Astrocyte of the spinal cord (primary cell): ENCODE data around the gene TMEM47.

Experiments
- DNase-seq: peaks from one replicate; pipeline ENCODE4 v3.0.0; 2011; ENCODE audit warnings: low read depth, low spot score
- H3K4me3 ChIP-seq: 2 replicates; pipeline ENCODE4 v1.5.1; 2011; ENCODE audit warnings: low read depth, mild to moderate bottlenecking, low read length, moderate library complexity
- in situ Hi-C: cut with HindIII; loops from 2 replicates; pipeline ENCODE4 v1.10.0; 2017; ENCODE audit warnings: low sequenced_read_pairs
- TF ChIP-seq, protein P1 (sequence below): IDR thresholded peaks from 2 replicates; pipeline ENCODE4 v1.5.1; 2012; ENCODE audit warnings: low read depth, mild to moderate bottlenecking, low read length, inconsistent platforms

The TMEM47 gene

DNA sequence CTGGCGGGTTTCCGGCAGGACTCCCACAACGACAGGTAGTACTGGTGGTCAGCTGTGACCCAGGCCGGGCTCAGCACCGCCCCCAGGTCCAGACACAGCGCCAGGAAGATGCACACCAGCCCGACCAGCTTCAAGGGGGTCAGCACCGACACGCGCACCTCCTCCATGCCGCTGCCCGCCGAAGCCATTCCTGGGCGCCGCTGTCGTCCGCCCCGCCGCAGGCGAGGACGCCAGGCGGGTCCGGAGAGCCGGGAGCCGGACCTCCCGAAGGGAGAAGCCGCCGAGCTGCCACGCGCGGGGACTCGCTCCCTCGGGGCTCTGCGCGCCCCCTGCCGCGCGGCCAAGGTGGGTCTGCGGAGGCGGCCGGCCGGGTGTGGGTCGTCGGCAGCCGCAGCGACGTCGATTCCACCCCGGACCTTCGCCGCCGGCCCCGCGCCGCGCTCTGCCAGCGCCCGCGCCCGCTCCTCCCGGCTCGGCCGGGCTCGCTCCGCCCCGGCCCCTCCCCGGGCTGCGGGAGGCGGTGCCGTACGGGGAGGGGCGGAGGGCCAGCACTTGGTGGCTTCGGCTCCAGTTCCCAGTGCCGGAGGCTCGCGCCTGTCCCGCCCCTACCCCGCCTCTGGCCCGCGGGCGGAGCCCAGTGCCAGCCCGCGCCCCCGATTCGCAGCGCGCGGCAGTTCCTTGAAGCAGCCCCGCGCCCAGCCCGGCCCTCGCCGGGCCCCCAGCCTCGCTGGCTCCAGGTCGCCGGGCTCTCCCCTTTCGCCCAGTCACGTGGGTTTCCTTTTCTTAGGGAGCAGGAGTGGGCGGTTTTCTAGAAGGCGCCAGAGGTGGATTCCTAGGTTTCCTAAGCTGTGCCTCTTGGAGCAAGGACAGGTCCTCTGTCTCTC lies at the start of gene TMEM47:
Gene TMEM47, minus strand, starts transcription at position 444 of the 884 bp plus-strand sequence. Its CDS starts 256 bp downstream, at position 188.
- peak within 1 kb of the TSS; percentile 70 for H3K4me3 ChIP-seq
- TF ChIP-seq, protein P1, sequence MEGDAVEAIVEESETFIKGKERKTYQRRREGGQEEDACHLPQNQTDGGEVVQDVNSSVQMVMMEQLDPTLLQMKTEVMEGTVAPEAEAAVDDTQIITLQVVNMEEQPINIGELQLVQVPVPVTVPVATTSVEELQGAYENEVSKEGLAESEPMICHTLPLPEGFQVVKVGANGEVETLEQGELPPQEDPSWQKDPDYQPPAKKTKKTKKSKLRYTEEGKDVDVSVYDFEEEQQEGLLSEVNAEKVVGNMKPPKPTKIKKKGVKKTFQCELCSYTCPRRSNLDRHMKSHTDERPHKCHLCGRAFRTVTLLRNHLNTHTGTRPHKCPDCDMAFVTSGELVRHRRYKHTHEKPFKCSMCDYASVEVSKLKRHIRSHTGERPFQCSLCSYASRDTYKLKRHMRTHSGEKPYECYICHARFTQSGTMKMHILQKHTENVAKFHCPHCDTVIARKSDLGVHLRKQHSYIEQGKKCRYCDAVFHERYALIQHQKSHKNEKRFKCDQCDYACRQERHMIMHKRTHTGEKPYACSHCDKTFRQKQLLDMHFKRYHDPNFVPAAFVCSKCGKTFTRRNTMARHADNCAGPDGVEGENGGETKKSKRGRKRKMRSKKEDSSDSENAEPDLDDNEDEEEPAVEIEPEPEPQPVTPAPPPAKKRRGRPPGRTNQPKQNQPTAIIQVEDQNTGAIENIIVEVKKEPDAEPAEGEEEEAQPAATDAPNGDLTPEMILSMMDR, result no peak
- DNase-seq, result peak; percentile 71
- in situ Hi-C loops, result no loop called here

DNA sequence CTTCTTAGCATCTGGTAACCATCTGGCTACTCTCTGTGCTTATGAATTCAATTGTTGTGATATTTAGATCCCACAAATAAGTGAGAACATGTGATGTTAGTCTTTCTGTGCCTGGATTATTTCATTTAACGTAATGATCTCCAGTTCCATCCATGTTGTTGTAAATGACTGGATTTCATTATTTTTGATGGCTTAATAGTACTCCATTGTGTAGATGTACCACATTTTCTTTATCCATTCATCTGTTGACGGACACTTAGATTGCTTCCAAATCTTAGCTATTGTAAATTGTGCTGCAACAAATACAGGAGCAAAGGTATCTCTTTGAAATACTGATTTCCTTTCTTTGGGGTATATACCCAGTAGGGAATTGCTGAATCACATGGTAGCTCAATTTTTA lies 30.0 kb upstream of the TMEM47 start:
- no peak for DNase-seq
- TF ChIP-seq, protein P1, result no peak
- no peak overlapping the region for H3K4me3 ChIP-seq
- in situ Hi-C loops, result no loop called here

DNA sequence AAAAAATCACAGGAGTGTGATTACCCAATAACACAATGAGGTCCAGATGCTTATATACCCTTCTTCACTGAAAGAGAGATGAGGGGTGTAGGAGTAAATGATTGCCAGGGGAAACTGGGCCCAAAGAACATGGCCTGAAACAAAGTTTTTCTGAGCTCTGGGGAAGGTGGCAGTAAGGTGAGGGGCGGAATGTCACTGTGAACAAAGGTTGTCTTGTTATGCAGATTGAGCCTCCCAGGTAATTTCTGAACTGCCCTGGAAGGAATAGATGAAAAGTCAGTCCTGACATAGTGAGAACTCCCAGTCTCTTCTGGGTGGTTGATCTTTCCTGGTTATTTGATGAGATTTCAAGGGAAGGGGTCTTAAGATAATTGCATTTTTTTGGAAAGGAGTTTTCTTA lies 2.5 kb upstream of the TMEM47 start:
- in situ Hi-C loops, result no loop called here
- H3K4me3 ChIP-seq, result no peak overlapping the region
- TF ChIP-seq, protein P1, result no peak
- no peak for DNase-seq

DNA sequence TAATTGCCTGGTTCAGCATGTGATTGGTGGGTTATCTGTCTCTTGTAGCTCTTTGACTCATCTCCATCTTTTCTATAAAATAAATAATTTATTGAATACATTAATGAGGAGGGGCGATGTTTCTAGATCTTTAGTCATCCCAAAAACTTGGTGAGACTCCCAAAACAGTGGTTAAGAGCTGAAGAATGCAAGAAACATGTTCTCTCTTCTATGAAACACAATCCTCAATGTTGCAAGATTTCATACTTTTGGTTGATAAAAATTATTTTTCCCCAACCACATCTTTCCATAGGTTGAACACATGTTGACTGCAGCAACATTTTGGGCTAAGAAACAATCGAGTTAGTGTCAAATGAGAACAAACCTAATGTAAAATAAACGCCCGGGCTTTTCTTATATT lies 1.2 kb upstream of the TMEM47 start:
- H3K4me3 ChIP-seq, result no peak overlapping the region
- TF ChIP-seq, protein P1, result no peak
- DNase-seq, result no peak
- in situ Hi-C loops, result no loop called here

DNA sequence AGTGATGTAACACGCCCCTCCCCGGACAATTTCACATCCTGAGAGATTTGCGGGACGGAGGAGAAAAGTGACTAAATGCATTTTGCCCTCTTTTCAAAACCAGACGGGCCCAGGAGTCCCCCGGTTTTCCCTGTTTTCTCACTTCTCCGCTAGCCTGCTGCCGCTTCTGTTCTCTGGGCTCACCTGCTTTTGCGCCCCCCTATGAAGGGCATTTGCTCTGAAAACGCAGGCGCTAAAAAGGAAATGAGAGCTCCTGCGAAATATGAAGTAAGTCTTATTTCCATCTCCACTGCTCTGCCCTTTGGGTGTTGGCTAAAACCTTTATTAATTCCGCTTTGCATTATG lies 613 bp upstream of the TMEM47 start:
- no peak for DNase-seq
- TF ChIP-seq, protein P1, result no peak
- peak overlapping the region; percentile 48 for H3K4me3 ChIP-seq
- in situ Hi-C loops, result no loop called here

DNA sequence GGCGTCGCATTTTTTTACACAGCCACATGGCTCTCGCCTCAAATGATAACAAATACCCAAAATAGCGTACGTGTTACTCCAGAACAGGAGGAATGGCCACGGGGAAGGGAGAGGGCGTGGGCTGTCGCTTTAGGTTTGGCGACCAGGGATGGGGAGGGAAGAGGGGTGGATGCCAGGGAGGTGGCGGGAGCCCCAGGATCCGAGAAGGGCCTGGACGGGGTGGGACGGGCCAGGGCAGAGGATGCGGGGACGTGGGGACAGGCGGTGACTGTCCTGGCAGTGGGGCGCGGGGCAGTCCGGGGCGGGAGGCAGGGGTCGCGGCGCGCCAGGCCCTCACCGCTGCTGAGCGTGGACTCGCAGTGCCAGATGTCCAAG lies 631 bp downstream of the TMEM47 start:
- TF ChIP-seq, protein P1, result no peak
- no peak for DNase-seq
- in situ Hi-C loops, result no loop called here
- H3K4me3 ChIP-seq, result peak overlapping the region; percentile 70
